GM21576 (cell line): Measurements from ENCODE around the gene PTAFR.
"Not testable (repeated sequence)": the region's sequence is repeated elsewhere in the genome, so short reads cannot be mapped to it uniquely, and the experiment has no call there.

ENCODE experiments used
- ATAC-seq: cut with Tn5 transposase; IDR thresholded peaks from one replicate; pipeline ENCODE4 v1.9.1; 2021; ENCODE audit warnings: mild to moderate bottlenecking, moderate library complexity; ENCODE audit not compliant: unreplicated experiment

Gene PTAFR

GRCh38 chr1:28147264-28148094 lies 29.0 kb downstream of the PTAFR start:
- ATAC-seq, result peak; percentile 21

- no peak for ATAC-seq
Observed at GRCh38 chr1:28145728-28146127, 30.8 kb downstream of the PTAFR start.

GRCh38 chr1:28144203-28145135 lies 32.0 kb downstream of the PTAFR start:
- ATAC-seq, result peak; percentile 59

- ATAC-seq, result no peak
Observed at GRCh38 chr1:28143496-28144202, 32.8 kb downstream of the PTAFR start.

- no peak for ATAC-seq
Observed at GRCh38 chr1:28141685-28142084, 34.8 kb downstream of the PTAFR start.

- ATAC-seq, result not testable (repeated sequence)
Observed at GRCh38 chr1:28139866-28140265, 36.6 kb downstream of the PTAFR start.

GRCh38 chr1:28139025-28139712 lies 37.3 kb downstream of the PTAFR start:
- ATAC-seq, result no peak

- no peak for ATAC-seq
Observed at GRCh38 chr1:28136922-28137613, 39.4 kb downstream of the PTAFR start.

GRCh38 chr1:28136169-28136921 lies 40.1 kb downstream of the PTAFR start:
- ATAC-seq, result no peak

GRCh38 chr1:28135371-28136168 lies 40.9 kb downstream of the PTAFR start:
- ATAC-seq, result no peak

- no peak for ATAC-seq
Observed at GRCh38 chr1:28134651-28135207, 41.8 kb downstream of the PTAFR start.

- ATAC-seq, result no peak
Observed at GRCh38 chr1:28132171-28133167, 44.0 kb downstream of the PTAFR start.

GRCh38 chr1:28130901-28131300 lies 45.6 kb downstream of the PTAFR start:
- no peak for ATAC-seq

GRCh38 chr1:28129150-28129549 lies 47.3 kb downstream of the PTAFR start:
- no peak for ATAC-seq

- peak; percentile 61 for ATAC-seq
Observed at GRCh38 chr1:28127617-28128257, 48.8 kb downstream of the PTAFR start.

- no peak for ATAC-seq
Observed at GRCh38 chr1:28126783-28127490, 49.6 kb downstream of the PTAFR start.
